Endothelial cell of umbilical vein (primary cell): ENCODE measurements around the gene MMP28.

Source experiments
- CTCF ChIP-seq, 2 donors: IDR thresholded peaks; 1 replicate in 1 of 2; 2 replicates in 1 of 2; pipeline ENCODE4 v1.5.1; 2011; ENCODE audit warnings: low read length in 2 of 2, mild to moderate bottlenecking in 2 of 2, moderate library complexity in 2 of 2, control low read depth in 1 of 2, inconsistent platforms in 1 of 2, low read depth in 1 of 2; ENCODE audit not compliant: insufficient read depth in 1 of 2; ENCODE audit errors: extremely low read depth in 1 of 2
- EZH2 ChIP-seq: IDR thresholded peaks from 2 replicates; pipeline ENCODE4 v1.6.1; 2012; ENCODE audit warnings: borderline replicate concordance, low read depth, mild to moderate bottlenecking, moderate library complexity, low read length, inconsistent platforms; ENCODE audit not compliant: severe bottlenecking
- GATA2 ChIP-seq: IDR thresholded peaks from 2 replicates; pipeline ENCODE4 v1.7.0; 2011; ENCODE audit warnings: low read depth, mild to moderate bottlenecking, moderate library complexity, mixed read lengths, low read length; ENCODE audit not compliant: insufficient read length, insufficient read depth
- POLR2A ChIP-seq: IDR thresholded peaks from 2 replicates; pipeline ENCODE4 v1.6.1; 2012; ENCODE audit warnings: low read depth, mild to moderate bottlenecking, control low read depth, low read length
- POLR2AphosphoS5 ChIP-seq: IDR thresholded peaks from 2 replicates; pipeline ENCODE4 v1.6.1; 2012; ENCODE audit warnings: low read depth, mild to moderate bottlenecking, control low read depth, low read length, moderate library complexity; ENCODE audit not compliant: insufficient read depth
- TF ChIP-seq, protein P1 (sequence below): IDR thresholded peaks from 2 replicates; pipeline ENCODE4 v1.6.1; 2011; ENCODE audit not compliant: insufficient read depth, insufficient read length

DNA sequence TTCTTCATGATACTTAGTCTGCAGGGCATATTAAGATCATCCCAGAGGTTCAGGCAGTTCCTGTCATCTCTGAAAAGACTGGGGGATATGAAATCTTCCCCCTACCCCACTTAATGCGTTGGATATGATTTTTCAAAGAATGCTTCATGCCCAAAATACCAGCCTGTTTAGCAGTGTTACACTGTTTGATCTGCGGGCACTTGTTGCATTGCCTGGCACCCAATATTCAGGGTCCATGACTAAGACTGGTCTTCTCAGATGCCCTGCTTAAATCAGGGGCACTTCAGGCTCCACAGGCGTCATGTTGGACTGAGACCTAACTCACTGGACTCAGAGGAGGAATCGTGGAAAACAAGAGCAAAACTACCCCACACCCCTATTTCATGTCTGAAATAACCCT, 70.4 kb downstream of the MMP28 start:
- TF ChIP-seq, protein P1, sequence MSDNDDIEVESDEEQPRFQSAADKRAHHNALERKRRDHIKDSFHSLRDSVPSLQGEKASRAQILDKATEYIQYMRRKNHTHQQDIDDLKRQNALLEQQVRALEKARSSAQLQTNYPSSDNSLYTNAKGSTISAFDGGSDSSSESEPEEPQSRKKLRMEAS: no peak
- TF ChIP-seq POLR2A (no peak), CTCF (IDR thresholded peaks at IDR 0.05; ENCODE audit: extremely low read depth in 1 of 2, insufficient read depth in 1 of 2, low read depth in 1 of 2, low read length in 2 of 2) (no peak), POLR2AphosphoS5 (no peak), EZH2 (no peak), GATA2 (no peak)
